Lung microvascular endothelial cell (primary cell): ENCODE results near the gene MICALL2. TPM values are rescaled to one million over a fixed set of nuclear protein-coding genes. Genes with fewer than 3 reads are reported as not detected.
A peak's percentile ranks its signal among the peaks of the same experiment; 100 is the strongest.

ENCODE experiments used
- DNase-seq, 2 donors: peaks; one replicate each; pipeline versions ENCODE4 v3.0.0 to v3.0.0-alpha.2; 2010; ENCODE audit warnings: low read depth in 2 of 2
- total RNA-seq: library from RNA; depleted of rRNA; stranded (reverse); fragments of >200 nt; gene quantifications from 2 replicates; pipeline ENCODE4 v1.2.1, GENCODE V29; 2014

MICALL2 gene
- total RNA-seq = 7.4 and 8.9 TPM in 2 replicates

DNA sequence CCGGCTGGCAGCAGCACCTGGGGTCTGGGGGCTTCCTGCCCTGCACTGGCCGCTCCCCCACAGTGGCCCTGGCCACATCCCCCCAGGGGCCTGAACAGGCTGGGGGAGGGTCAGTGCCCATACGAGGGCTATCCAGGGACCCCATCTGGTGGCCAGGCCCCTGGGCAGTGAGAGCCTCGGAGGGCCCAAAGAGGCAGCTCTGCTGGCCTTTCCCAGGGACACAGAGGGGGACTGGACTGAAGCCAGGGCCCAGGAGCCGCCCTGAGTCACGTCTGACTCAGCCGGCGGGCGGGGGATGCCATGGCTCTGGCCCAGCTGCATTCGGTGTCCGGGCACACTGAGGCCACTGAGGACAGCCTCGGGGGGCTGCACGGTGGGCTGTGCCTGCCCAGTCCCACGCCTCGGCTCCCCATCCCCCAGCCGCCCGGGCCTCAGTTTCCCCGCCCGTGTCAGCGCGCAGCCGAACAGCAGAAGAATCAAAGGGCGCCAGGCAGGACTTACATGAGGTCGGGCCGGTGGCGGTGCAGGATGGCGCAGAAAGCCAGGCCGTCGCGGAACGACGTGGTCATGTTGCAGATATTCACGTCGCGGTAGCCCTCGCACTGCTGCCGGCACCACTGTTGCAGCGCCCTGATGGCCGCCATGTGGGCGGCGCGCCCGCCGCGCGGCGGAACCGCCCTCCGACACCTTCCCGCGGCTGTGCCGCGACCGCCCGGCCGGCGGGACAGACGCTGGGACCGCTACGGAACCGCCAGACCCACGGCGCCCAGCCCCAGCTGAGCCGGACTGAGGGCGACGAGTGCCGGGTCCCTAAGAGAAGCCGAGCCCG, at the start of gene MICALL2:
MICALL2 (minus strand) TSS at position 788 of the 829 bp plus-strand sequence; CDS start at position 644, 144 bp downstream.
- peak; percentile 88 to 90 for DNase-seq

DNA sequence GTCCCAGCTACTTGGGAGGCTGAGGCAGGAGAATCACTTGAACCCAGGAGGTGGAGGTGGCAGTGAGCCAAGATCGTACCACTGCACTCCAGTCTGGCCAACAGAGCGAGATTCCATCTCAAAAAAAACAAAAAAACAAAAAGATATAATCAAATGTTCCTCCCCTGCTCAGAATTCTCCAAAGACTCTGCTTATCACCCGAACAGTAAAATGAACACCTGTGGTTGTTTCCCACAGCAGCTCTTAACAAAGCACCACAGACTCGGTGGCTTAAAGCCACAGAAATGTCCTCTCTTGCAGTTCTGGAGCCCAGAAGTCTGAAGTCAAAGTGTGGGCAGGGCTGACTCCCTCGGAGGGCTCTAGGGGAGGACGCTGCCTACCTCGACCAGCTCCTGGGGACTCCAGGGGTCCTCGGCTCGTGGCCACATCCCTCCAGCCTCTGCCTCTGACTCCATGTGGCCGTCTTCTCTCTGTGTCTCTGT, 49.0 kb upstream of the MICALL2 start:
- DNase-seq = no peak

DNA sequence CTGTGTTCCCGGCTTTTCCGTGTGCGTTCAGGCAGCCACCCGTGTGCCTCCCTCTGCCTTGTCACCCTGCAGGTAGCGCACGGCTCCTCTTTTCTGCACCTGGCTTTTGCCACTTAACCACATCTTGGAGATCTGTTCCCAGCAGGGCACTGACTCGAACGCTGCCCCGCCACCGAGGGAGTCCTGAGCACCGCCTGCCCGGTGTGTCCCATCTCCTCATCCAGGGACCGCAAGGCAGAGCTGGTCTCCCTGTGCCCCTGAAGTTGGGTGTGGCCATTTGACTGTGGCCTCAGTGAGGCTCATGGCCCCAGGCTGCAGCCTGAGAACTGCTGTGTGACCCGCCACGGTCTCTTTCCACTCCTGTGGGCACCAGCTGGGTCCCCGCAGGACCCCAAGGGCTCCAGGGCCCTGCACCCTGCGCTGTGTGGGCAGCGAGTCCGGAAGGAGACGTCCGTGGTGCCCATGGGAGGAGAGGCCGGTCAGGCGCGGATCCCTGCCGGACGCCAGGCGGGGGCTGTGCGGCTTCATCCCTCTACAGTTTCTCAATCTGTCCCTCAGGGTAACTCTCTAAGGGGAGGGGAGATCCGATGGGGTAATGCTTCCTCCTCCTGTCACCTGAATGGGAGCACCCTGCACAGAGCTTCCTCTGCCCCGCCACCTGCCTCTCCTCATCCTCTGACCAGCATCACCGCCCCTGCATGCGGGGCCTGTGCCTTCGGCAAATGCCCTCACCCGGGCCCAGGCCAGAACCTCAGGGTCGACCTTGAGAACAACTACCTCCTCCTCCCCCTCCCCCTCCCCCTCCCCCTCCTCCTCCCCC, 46.7 kb upstream of the MICALL2 start:
- no peak for DNase-seq

DNA sequence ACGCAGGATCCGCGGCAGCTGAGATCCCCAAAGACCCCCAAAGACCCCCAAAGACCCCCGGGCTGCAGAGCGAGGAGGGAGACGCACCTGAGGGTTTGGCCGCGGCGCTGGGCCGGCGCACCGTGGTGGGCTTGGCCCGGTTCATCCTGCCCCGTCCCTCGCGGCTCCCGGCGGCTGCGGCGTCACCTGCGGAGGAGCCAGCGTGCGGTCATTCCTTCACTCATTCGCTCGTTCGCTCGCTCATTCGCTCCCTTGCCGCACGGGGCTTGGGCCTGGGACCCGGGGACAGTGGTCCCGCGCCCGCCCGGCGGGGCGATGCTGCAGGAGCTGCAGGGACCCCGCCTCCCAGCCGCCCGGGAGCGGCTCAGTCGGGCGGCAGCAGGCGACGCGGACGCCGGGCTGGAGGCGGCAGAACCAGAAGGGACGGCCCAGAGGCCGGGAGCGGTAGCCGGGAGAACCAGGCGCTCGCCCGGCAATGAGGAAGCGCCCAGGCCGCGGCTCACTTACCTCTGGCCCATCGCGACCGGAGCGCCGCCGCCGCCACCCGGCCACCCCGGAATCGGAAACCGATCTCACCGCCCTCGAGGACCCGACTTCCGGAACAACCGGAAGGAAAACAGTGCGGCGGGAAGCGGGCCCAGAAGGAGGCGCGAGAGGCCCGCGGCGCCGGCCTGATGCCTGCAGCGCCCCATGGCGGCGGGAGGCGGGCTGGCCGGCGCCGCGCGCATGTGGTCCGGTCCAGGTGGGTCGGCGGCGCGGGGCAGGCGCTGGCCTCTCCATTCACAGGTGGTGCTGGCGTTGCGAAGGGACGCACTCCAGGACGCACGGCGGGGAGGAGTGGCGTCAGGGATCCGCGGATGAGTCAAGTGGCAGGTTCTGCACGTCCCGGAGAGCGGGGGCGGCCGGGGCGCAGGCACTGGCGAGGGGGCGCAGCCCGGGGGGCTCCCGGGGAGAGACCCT, 44.8 kb upstream of the MICALL2 start, which contains the start of gene INTS1:
INTS1 (minus strand) TSS at position 574 of the 960 bp plus-strand sequence; CDS start at position 145, 429 bp downstream.
- peak; percentile 92 to 94 for DNase-seq

DNA sequence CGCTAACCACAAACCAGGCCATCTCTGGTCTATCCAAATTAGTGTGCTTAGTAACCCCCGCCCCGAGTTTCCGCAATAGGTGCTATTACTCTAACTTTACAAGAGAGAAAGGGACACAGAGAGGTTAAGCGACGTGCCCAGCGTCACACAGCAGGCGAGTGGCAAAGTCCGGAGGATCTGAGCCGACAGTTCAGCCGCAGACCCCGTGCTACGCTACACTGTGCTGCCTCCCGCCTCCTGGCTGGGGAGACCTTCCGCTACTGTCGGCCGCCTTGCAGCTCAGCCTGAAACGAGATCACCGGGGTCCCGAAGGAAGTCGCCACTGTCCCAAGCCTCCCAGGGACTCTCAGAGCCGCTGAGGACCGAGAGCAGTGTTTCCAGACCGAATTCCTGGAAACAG, 44.1 kb upstream of the MICALL2 start:
- no peak for DNase-seq

DNA sequence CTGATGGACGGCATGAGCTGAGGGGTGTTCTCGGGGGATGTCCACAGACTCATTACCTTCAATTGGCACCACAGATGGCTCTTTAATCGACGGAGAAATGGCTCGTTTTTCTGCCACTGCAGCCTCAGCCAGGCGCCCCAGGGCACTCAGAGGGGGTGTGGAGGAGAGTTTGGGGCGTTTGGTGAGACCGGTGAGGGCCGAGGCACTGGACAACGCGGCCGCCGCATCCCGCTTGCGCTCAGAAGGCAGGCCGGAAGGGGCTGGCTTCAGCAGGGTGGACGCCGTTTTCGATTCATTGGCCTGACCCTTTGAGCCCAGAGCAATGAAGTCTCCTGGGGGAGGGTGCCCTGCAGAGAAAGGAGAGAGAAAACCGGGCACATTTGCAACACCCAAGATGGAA, 43.6 kb upstream of the MICALL2 start:
- DNase-seq = no peak

DNA sequence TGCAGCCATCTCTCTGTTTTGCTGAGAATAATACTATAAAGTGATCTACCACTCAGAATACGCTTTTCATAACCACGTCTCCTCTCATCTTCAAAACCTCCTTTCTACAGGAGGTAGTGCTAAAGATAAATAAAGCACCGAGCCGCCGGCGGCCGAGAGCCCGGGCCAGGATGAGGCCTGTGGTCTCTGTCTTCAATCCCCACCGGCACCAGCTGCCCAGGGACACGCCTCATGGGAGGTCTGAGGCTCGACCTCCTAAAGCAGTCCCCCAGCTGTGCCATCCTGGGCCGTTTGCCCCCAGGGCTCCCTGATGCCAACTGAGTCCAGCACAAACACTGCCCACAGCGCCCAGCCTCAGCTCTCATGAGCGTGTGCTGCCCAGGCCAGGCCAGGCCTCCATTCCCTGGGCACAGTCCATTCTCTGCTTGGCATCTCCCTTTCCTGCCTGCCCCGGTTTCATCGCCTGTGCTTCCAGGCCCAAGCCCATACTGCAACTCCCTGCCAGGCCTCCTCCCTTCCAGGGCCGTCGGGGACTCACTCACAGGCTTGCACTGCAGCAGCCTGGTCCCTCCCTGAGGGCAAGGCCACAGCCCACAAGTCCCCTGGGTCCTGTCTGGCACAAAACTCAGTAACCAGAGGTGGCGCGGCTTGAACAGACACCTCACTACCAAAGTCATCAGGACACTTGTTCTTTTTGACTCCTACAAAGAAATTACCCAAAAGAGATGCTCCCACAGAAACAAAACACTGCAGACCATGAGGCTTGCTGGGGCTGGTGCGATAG, 42.4 kb upstream of the MICALL2 start:
- no peak for DNase-seq

DNA sequence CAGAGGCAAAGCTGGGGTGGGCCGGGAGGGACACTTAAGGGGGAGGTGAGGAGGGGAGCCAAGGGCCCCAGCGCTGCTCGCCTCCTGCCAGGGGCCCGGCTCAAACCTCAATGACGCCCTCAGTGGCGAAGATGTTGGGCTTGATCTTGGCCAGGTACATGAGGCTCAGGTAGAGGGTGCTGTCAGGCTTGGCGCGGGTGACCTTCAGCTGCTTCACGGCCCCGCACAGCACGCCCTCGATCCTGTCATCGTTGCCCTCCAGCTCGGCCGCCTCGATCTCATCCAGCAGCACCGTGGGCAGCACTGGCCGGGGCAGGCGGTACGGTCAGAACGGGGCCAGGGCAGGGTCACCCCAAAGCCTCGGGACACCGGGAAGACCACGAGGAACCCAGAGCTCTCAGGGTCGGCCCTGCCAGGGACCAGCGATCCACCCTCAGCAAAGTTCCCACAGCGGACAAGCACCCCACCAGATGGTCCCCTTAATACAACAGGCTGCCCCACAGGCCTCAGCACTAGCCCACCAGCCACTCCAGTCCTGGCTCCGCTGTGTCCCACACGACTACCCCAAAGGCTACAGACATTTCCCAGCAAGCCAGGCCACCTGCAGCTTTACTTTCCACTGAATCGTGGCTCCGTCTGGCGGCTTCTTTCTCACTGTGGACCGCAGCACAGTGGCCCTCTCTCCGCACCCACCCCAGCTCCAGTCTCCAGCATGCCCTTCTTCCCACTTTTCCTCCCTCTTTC, 41.0 kb upstream of the MICALL2 start:
- no peak for DNase-seq

DNA sequence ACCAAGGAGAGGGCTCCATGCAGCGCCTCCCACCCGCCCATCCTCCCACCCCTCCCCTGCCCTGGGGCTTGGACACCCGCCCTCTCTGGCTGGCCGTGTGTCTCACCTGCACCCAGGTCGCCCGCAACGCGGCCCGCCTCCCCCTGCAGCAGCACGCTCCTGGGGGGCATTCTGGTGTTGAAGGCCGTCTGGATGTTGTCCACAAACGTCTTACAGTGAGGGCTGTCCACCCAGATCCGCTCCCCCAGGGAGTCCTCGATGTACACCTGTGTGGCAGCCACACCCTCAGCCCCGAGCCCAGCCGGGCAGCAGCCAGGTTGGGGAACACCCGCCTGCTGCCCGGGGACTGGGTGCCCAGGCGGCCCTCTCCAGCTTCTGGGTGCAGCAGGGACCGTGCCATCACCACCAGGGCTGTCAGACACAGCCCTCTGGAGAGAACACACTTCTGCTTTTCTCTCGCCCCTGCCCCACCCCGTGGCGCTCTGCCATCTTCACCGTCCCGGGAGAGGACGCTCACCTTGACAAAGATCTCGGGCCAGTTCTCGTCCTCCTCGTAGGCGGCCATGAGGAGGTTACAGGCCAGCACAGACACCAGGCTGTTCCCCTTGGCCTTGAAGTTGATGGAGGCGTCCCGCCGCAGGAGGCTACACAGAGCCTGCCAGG, 40.2 kb upstream of the MICALL2 start:
- DNase-seq = no peak

DNA sequence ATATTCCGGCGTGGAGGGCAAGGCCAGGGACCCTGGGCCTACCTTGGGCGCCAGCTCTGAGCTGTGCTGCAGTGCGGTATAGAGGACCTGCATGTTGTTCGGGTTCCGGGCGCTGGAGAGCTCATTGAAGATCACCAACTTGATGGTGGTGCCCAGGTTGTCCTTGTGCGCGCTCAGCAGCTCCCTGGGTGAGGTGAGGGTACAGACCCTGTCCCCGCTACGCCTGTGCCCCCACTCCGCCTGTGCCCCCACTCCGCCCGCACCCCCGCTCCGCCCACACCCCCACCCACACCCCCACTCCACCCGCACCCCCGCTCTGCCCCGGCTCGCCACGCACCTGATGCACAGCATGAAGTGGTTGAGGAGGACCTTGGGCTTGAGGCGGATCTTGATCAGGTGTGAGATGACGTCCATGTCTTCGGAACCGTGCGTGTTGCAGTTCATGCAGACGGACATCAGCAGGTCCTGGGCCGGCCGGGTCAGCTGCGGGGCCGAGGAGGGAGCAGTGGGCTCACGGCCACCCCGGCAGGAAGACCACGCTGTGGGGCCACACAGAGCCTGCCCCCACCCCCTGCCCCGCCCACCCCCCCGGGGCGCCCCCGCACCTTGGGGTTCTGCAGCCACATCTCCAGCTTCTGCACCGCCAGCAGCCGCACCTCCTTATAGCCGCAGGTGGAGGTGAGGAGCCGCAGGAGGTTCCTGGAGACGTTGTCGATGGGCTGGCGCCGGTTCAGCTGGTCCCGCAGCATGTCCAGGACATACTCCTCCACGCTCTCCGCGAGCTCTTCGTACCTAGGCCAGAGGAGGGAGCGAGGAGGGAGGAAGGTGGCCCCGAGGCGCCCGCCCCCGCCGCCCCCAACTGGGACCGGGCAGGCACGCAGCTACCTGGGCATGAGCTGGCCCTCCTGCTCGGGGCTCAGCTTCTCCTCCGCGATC, 39.4 kb upstream of the MICALL2 start:
- no peak for DNase-seq

DNA sequence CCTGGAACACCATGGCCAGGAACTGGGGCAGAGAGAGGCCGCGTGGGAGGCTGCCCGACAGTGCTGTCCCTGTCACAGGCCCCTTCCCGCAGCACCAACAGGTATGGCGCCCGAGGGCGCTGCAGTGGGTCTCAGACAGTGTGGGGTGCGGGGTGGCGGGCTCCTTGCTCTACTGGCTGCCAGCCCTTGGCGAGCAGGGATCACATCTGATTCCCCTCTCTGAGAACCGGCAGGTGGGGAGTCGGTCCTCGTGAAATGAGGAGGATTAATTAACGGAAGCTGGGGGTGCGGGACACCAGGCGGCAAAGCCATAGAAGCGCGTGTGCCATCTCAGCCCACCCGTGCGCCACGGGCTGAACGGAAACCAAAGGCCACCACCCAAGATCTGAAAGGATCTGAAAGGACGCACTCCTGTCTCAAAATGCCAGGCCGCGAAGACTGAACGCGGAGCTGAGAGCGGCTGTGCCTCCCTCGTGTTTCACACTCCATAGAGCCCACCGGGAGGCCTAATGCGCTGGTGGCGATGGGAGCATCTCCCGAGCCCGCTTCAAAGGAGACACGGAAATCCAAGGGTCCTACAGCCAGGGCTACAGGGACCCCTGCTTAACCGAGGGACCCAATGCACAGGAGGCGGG, 38.1 kb upstream of the MICALL2 start:
- no peak for DNase-seq

DNA sequence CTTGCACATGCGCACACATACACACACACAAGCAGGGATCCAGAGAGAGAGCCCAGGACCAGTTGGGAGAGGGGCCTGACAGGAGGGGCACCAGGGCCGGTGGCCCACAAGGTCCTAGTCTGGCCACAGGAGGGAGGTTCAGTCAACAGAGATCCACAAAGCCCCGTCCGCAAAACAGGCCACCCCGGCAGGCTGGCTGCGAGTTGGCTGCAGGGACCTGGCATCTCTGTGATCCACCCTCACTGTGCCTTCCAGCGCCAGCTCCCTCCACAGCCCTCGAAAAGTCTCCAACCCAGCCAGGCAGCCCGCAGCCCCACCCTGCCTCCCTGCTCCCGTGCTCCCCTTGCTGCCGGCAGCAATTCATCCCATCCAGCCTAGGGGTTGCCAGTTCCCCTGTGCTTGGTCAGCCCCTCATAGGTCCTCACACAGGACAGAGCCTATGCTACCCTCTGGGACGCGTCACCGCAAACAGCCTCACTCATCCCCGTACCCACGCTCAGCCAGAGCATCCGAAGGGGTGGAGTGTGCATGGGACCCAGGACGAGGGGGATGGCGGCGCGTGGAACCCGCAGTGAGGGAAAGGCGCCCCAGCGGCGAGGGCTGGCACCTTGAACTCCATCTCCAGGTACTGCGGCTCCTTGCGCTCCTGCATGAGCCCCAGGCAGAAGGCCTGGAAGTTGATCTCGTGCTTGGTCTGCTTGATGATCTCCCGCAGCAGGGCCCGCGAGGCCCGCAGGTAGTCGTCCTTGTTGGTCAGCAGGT, 37.4 kb upstream of the MICALL2 start:
- DNase-seq = no peak

DNA sequence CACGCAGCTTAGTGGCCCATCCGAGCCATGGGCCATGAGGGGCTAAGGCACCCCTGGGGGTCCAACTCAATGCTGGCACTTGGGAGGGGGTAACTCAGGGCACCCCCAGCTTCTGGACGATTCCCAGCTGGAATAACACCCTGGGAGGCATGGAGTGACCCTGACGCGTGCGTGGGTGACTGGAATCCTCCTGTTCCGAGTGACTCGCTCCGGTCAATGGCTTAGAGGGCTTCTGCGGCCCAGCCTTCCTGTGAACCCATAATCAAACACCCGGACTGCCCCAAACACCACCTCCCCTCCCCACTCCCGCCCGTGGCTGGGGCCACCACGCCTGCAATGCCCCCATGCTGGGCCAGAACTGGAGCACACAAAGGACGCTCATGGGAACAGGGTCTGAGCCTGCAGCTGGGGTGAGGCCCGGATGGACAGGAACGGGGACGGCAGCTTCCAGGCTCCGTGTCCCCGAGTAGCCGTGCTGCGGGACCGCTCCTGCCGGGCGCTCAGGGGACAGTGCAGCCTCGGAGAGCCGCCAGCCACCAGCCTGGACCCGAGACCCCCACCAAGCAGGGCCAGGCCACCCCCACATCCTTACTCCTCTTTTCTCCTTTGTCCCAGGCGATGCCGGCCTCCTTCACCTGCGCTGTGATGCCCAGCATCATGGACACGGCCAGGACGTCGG, 36.4 kb upstream of the MICALL2 start:
- DNase-seq = no peak

DNA sequence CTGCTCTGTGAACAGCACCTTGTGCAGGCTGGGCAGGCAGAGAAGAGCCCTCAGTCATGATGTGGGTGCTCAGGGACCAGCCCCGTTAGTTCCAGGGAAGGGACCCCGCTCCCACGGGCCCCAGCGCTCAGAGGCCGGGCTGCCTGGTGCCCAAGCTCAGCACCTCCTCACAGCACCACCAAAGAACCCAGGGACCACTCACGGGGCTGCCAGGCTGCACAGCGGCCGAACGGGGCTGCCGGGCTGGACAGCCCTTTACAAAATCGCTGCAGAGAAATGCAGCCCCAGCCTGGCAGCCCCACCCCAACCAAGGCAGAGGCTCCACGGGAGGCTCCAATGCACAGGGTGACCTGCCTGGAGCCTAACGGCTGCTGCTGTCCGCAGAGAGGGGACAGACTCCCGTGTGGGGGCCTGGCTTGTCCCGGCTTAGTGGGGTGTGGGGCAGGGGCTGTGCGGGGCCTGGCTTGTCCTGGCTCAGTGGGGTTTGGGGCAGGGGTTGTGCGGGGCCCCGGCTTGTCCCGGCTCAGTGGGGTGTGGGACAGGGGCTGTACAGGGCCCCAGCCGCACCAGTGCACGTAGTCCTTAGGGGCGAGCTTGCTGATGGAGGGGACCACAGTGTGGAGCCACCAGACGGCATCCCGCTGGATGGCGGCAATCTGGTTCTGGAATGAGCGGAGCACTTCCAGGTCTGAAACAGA, 35.7 kb upstream of the MICALL2 start:
- DNase-seq = no peak

DNA sequence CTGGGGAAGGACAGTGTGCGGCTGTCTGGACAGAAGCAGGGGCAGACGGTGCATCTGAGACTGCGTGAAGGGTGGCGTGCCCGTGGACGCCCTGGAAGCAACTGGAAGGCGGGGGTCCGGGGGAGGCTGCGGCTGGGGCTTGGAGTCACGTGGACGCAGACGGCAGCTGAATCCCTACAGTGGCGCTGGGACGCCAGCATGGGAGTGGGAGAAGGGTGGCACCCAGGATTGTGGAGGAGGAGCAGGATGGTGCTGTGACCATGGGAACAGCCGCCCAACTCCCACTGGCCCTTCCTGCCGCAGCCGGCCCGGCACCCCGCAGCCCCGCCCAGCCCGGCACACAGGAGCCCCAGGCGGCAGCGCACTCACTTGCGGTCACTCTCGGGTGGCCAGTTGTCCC, 35.2 kb upstream of the MICALL2 start:
- no peak for DNase-seq

DNA sequence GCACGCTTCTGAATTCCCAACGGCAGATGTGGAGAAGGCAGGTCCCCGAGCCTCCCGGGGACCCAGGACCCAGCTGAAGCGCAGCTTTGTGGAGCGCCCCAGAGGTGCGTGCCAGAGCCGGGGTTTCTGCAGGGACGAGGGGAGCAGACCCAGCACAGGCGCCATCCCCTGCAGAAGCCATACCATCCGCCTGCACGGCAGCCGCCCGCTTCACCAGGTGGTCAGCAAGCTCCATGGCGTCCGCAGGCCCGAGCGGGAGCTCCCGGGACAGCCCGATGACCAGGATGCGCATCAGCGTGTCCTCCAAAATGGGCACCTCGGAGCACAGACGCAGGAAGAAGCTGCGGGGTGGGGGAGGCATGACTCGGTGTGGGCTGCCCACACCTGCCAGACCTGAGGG, 34.3 kb upstream of the MICALL2 start:
- DNase-seq = no peak
